Activated naive CD8-positive, alpha-beta T cell treated with anti-CD3 and anti-CD28 coated beads, Interleukin-2, amount 50 U/mL, for 24 hours (primary cell): Measurements from ENCODE around the gene DNAJB2.

Experiments used
- ATAC-seq: fragments of 150-1000 bp; cut with Tn5 transposase; one replicate; pipeline ENCODE4 v1.10.0; 2021
- DNase-seq: peaks from one replicate; pipeline ENCODE4 v3.0.0; 2021
- H3K27ac Mint-ChIP-seq: one replicate; pipeline ENCODE4 v1.8.0; 2021; ENCODE audit warnings: mild to moderate bottlenecking, mixed read lengths
- H3K27me3 Mint-ChIP-seq: one replicate; pipeline ENCODE4 v1.8.0; 2021; ENCODE audit warnings: mixed read lengths
- H3K36me3 Mint-ChIP-seq: one replicate; pipeline ENCODE4 v1.8.0; 2021; ENCODE audit warnings: low read depth, mixed read lengths
- H3K4me1 Mint-ChIP-seq: one replicate; pipeline ENCODE4 v1.8.0; 2021; ENCODE audit warnings: mixed read lengths
- H3K4me3 Mint-ChIP-seq: one replicate; pipeline ENCODE4 v1.8.0; 2021; ENCODE audit warnings: mild to moderate bottlenecking, moderate library complexity, mixed read lengths
- H3K9me3 Mint-ChIP-seq: one replicate; pipeline ENCODE4 v1.8.0; 2021; ENCODE audit warnings: mixed read lengths

The DNAJB2 gene

GRCh38 chr2:219325136-219325535, 46.0 kb downstream of the DNAJB2 start:
- Mint-ChIP-seq H3K9me3 (no peaks in the 10 kb centered on the region), H3K27me3 (peaks cover 21% of the 10 kb centered on the region), H3K4me3 (no peak overlapping the region), H3K27ac (no peak overlapping the region), H3K36me3 (no peaks in the 10 kb centered on the region), H3K4me1 (peaks cover 8% of the 10 kb centered on the region)
- DNase-seq: no peak
- no peak for ATAC-seq

- Mint-ChIP-seq H3K27ac (no peak overlapping the region), H3K4me3 (no peak overlapping the region), H3K36me3 (no peaks in the 10 kb centered on the region), H3K9me3 (no peaks in the 10 kb centered on the region), H3K4me1 (peaks cover 6% of the 10 kb centered on the region), H3K27me3 (peaks cover 23% of the 10 kb centered on the region)
- DNase-seq (no peak), ATAC-seq (no peak)
These were observed 46.6 kb downstream of the DNAJB2 start for GRCh38 chr2:219325657-219326315.

- H3K4me1 Mint-ChIP-seq: peaks cover 2% of the 10 kb centered on the region
- H3K27ac Mint-ChIP-seq: no peak overlapping the region
- H3K27me3 Mint-ChIP-seq: peaks cover 38% of the 10 kb centered on the region
- H3K9me3 Mint-ChIP-seq: peaks cover 4% of the 10 kb centered on the region
- H3K36me3 Mint-ChIP-seq: no peaks in the 10 kb centered on the region
- H3K4me3 Mint-ChIP-seq: no peak overlapping the region
- DNase-seq (no peak), ATAC-seq (no peak)
These were observed 48.6 kb downstream of the DNAJB2 start for GRCh38 chr2:219327719-219328118.

- ATAC-seq (no peak), DNase-seq (peak; percentile 32)
- Mint-ChIP-seq H3K36me3 (peaks cover 2% of the 10 kb centered on the region), H3K4me1 (peaks cover 2% of the 10 kb centered on the region), H3K4me3 (no peak overlapping the region), H3K27ac (no peak overlapping the region), H3K27me3 (peaks cover 52% of the 10 kb centered on the region), H3K9me3 (peaks cover 18% of the 10 kb centered on the region)
These were observed 52.5 kb downstream of the DNAJB2 start for GRCh38 chr2:219331560-219332213.

- H3K4me1 Mint-ChIP-seq: peaks cover 2% of the 10 kb centered on the region
These were observed 53.4 kb downstream of the DNAJB2 start, which contains the start of gene RESP18 for GRCh38 chr2:219332542-219332941. TSS of gene RESP18 (minus strand) at chr2:219332744.

GRCh38 chr2:219334076-219334475, 54.9 kb downstream of the DNAJB2 start:
- no peak for ATAC-seq
- peaks cover 57% of the 10 kb centered on the region for H3K27me3 Mint-ChIP-seq

More at GRCh38 chr2:219332542-219332941, 53.4 kb downstream of the DNAJB2 start, which contains the start of gene RESP18:
- ATAC-seq (no peak), DNase-seq (no peak)
- Mint-ChIP-seq H3K4me3 (no peak within 1 kb of the TSS), H3K9me3 (peaks cover 19% of the 10 kb centered on the region), H3K27me3 (peaks cover 56% of the 10 kb centered on the region), H3K36me3 (peaks cover 3% of the 10 kb centered on the region), H3K27ac (no peak within 1 kb of the TSS)

GRCh38 chr2:219335373-219335786, 56.2 kb downstream of the DNAJB2 start:
- H3K27ac Mint-ChIP-seq: no peak overlapping the region
- no peak for DNase-seq
- peaks cover 3% of the 10 kb centered on the region for H3K36me3 Mint-ChIP-seq
- ATAC-seq: no peak
- H3K27me3 Mint-ChIP-seq: peaks cover 59% of the 10 kb centered on the region
- peaks cover 2% of the 10 kb centered on the region for H3K4me1 Mint-ChIP-seq
- H3K9me3 Mint-ChIP-seq: peaks cover 19% of the 10 kb centered on the region
- H3K4me3 Mint-ChIP-seq: no peak overlapping the region

More at GRCh38 chr2:219334076-219334475, 54.9 kb downstream of the DNAJB2 start:
- DNase-seq: no peak
- H3K4me3 Mint-ChIP-seq: no peak overlapping the region
- H3K9me3 Mint-ChIP-seq: peaks cover 19% of the 10 kb centered on the region
- H3K27ac Mint-ChIP-seq: no peak overlapping the region
- H3K4me1 Mint-ChIP-seq: peaks cover 2% of the 10 kb centered on the region
- peaks cover 3% of the 10 kb centered on the region for H3K36me3 Mint-ChIP-seq
